Hepatocyte (in vitro differentiated cells): Measurements from ENCODE around the gene SHKBP1. TPM values are rescaled to one million over a fixed set of nuclear protein-coding genes. Genes with fewer than 3 reads are reported as not detected.
A peak's percentile ranks its signal among the peaks of the same experiment; 100 is the strongest.

Source experiments
- DNase-seq: peaks from one replicate; pipeline ENCODE4 v3.0.0-alpha.2; 2016; ENCODE audit warnings: low spot score
- H2AFZ ChIP-seq: fragments of 200-600 bp; sonication (generic); 2 replicates; pipeline ENCODE4 v1.6.0; 2016; ENCODE audit warnings: antibody characterized with exemption, mild to moderate bottlenecking
- H3K27ac ChIP-seq: fragments of 200-600 bp; sonication (generic); 2 replicates; pipeline ENCODE4 v1.5.1; 2016; ENCODE audit warnings: mild to moderate bottlenecking
- H3K27me3 ChIP-seq: fragments of 200-600 bp; sonication (generic); 2 replicates; pipeline ENCODE4 v1.6.1; 2016
- H3K36me3 ChIP-seq: fragments of 200-600 bp; sonication (generic); replicated peaks from 2 replicates; pipeline ENCODE4 v1.5.1; 2016; ENCODE audit warnings: low read depth; ENCODE audit not compliant: insufficient read depth
- H3K4me1 ChIP-seq: fragments of 200-600 bp; sonication (generic); 2 replicates; pipeline ENCODE4 v1.5.1; 2016; ENCODE audit warnings: mild to moderate bottlenecking, moderate library complexity; ENCODE audit not compliant: insufficient read depth
- H3K4me2 ChIP-seq: fragments of 200-600 bp; sonication (generic); 2 replicates; pipeline ENCODE4 v1.6.0; 2016
- H3K4me3 ChIP-seq: fragments of 200-600 bp; sonication (generic); 2 replicates; pipeline ENCODE4 v1.5.1; 2016; ENCODE audit warnings: mild to moderate bottlenecking
- H3K79me2 ChIP-seq: fragments of 200-600 bp; sonication (generic); 2 replicates; pipeline ENCODE4 v1.6.0; 2017; ENCODE audit warnings: mild to moderate bottlenecking
- H3K9me2 ChIP-seq: fragments of 200-600 bp; sonication (generic); replicated peaks from 2 replicates; pipeline ENCODE4 v1.6.0; 2017; ENCODE audit warnings: mild to moderate bottlenecking; ENCODE audit not compliant: insufficient read depth
- H3K9me3 ChIP-seq: fragments of 200-600 bp; sonication (generic); 2 replicates; pipeline ENCODE4 v1.5.1; 2016; ENCODE audit warnings: low read depth, mild to moderate bottlenecking
- H4K20me1 ChIP-seq: fragments of 200-600 bp; sonication (generic); 2 replicates; pipeline ENCODE4 v1.6.0; 2016; ENCODE audit warnings: mild to moderate bottlenecking; ENCODE audit not compliant: insufficient read depth, poor library complexity, severe bottlenecking
- CTCF ChIP-seq: fragments of 200-600 bp; sonication (generic); IDR thresholded peaks from 2 replicates; pipeline ENCODE4 v1.5.1; 2016; ENCODE audit warnings: antibody characterized with exemption, mild to moderate bottlenecking; ENCODE audit not compliant: poor library complexity
- EZH2 ChIP-seq: fragments of 200-600 bp; sonication (generic); IDR thresholded peaks from 2 replicates; pipeline ENCODE4 v1.6.1; 2016; ENCODE audit warnings: antibody characterized with exemption, mild to moderate bottlenecking, borderline replicate concordance
- EZH2phosphoT487 ChIP-seq: fragments of 200-600 bp; sonication (generic); IDR thresholded peaks from one replicate; pipeline ENCODE4 v1.6.1; 2018; ENCODE audit warnings: antibody characterized with exemption, mild to moderate bottlenecking, low read depth, moderate library complexity; ENCODE audit not compliant: unreplicated experiment, severe bottlenecking
- WGBS: methylation state at CpG from one replicate; pipeline ENCODE4 v1.1.6; 2016; ENCODE audit warnings: low lambda C conversion rate; ENCODE audit errors: missing lambda C conversion rate; 5-methylcytosine and 5-hydroxymethylcytosine counted together
- polyA plus RNA-seq: library from polyadenylated mRNA; unstranded; fragments of >200 nt; fragmentation: Nextera tagmentation; extraction: Ambion mirVana; gene quantifications from 2 replicates; pipeline ENCODE4 v1.2.1, GENCODE V29; 2016
- total RNA-seq: library from RNA; depleted of rRNA; stranded (reverse); fragments of >200 nt; gene quantifications from 2 replicates; pipeline ENCODE4 v1.2.3, GENCODE V29; 2014

The SHKBP1 gene
- total and polyA plus RNA-seq, 2 experiments from 2014 or later = 44.6 to 83.6 TPM

DNA sequence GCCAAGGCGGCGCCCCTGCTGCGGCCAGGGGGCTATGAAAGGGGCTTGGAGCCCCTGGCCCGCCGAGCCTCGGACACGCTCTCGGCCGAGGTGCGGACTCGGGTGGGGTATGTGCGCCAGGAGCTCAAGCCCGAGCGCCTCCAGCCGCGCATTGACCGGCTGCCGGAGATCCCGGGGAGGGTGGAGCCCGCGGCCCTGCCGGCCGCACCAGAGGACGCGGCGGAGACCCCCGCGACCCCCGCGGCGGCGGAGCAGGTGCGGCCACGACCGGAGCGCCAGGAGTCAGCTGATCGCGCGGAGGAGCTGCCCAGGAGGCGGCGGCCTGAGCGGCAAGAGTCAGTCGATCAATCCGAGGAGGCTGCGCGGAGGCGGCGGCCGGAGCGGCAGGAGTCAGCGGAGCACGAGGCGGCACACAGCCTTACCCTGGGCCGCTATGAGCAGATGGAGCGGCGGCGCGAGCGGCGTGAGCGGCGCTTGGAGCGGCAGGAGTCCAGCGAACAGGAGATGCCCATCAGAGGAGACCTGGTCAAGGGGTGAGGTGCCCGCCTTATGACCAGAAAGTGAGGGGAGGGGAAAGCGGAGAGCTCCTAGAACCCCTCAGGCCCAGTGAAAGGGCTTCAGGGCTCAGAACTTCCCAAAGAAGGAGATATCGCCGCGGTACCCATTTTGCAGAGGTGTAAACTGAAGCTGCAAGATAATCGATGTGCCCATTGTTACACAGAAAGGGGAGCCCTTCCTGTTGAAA, 8.8 kb upstream of the SHKBP1 start:
- WGBS = 8% methylated on average over 69 of the region's 70 CpGs
- H3K79me2 ChIP-seq = no peaks in the 10 kb centered on the region
- no peaks in the 10 kb centered on the region for H4K20me1 ChIP-seq
- peak overlapping the region; percentile 76 for H3K4me2 ChIP-seq
- no peaks in the 10 kb centered on the region for H3K4me1 ChIP-seq
- H3K27ac ChIP-seq = no peak overlapping the region
- H3K4me3 ChIP-seq = no peak overlapping the region
- H2AFZ ChIP-seq = peak overlapping the region; percentile 45
- no peaks in the 10 kb centered on the region for H3K36me3 ChIP-seq
- H3K9me2 ChIP-seq = no peaks in the 10 kb centered on the region
- TF ChIP-seq EZH2 (peak; percentile 90), CTCF (no peak), EZH2phosphoT487 (no peak)
- H3K27me3 ChIP-seq = peaks cover 58% of the 10 kb centered on the region
- DNase-seq = no peak
- no peaks in the 10 kb centered on the region for H3K9me3 ChIP-seq

GRCh38 chr19:40570313-40571004, 6.2 kb upstream of the SHKBP1 start:
- no peaks in the 10 kb centered on the region for H3K9me3 ChIP-seq
- H3K27ac ChIP-seq = no peak overlapping the region
- H2AFZ ChIP-seq = peak overlapping the region; percentile 44
- H3K4me3 ChIP-seq = no peak overlapping the region
- no peak for TF ChIP-seq EZH2
- no peak for TF ChIP-seq EZH2phosphoT487
- TF ChIP-seq CTCF = no peak
- H3K27me3 ChIP-seq = peaks cover 42% of the 10 kb centered on the region
- peak overlapping the region; percentile 82 for H3K4me2 ChIP-seq
- no peaks in the 10 kb centered on the region for H4K20me1 ChIP-seq
- no peaks in the 10 kb centered on the region for H3K9me2 ChIP-seq
- no peaks in the 10 kb centered on the region for H3K4me1 ChIP-seq
- DNase-seq = peak; percentile 100
- H3K36me3 ChIP-seq = no peaks in the 10 kb centered on the region
- 3% methylated on average over 31 of the region's 53 CpGs for WGBS
- H3K79me2 ChIP-seq = no peaks in the 10 kb centered on the region

DNA sequence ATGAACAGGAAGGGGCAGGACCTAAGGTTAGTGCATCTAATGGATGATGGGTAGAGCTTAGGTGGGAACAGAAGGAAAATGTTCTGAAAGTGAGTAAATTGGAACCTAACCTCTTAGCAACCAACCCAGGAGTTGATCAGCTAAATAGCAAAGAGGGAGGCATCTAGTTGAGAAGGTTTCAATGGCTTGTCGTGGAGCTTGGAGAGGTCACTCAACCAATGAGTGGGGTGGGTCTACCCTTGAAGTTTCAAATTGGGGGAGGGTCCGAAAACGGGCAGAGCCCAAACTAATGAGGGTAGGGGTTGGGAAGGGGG, 5.7 kb upstream of the SHKBP1 start:
- no peaks in the 10 kb centered on the region for H3K79me2 ChIP-seq
- no peak overlapping the region for H3K27ac ChIP-seq
- WGBS = 45% methylated on average over 3 of the region's 3 CpGs
- H3K9me3 ChIP-seq = no peaks in the 10 kb centered on the region
- H3K36me3 ChIP-seq = no peaks in the 10 kb centered on the region
- peaks cover 37% of the 10 kb centered on the region for H3K27me3 ChIP-seq
- DNase-seq = no peak
- no peak for TF ChIP-seq CTCF
- TF ChIP-seq EZH2 = no peak
- TF ChIP-seq EZH2phosphoT487 = no peak
- no peaks in the 10 kb centered on the region for H3K4me1 ChIP-seq
- H4K20me1 ChIP-seq = no peaks in the 10 kb centered on the region
- H3K4me2 ChIP-seq = peak overlapping the region; percentile 82
- H2AFZ ChIP-seq = no peak overlapping the region
- H3K4me3 ChIP-seq = no peak overlapping the region
- no peaks in the 10 kb centered on the region for H3K9me2 ChIP-seq
